ENCODE data around the gene NPAS3.

GRCh38 chr14:33578461-33579216, 640.0 kb downstream of the NPAS3 start:
- TF ChIP-seq CTCF (IDR thresholded peaks at IDR 0.05) (no peak), EZH2phosphoT487 (IDR thresholded peaks at IDR 0.05) (no peak), EZH2 (IDR thresholded peaks at IDR 0.05) (no peak)
